Gastrocnemius medialis (tissue), 4 donors: Measurements from ENCODE around the gene VTI1A.

Source experiments
- CTCF ChIP-seq, 5 experiments: fragments of 450-650 bp in 3 of 5; fragments of 200-600 bp in 2 of 5; sonication (generic) in 2 of 5; IDR thresholded peaks in 4 of 5; conservative IDR thresholded peaks in 1 of 5; 1 replicate in 4 of 5; 2 replicates in 1 of 5; pipeline ENCODE4 v1.5.1; 2016 to 2019; ENCODE audit warnings: antibody characterized with exemption in 5 of 5, mild to moderate bottlenecking in 3 of 5, moderate library complexity in 3 of 5
- POLR2A ChIP-seq, 2 donors: fragments of 450-650 bp; IDR thresholded peaks; one replicate each; pipeline ENCODE4 v1.6.1; 2017; ENCODE audit warnings: antibody characterized with exemption in 2 of 2, mild to moderate bottlenecking in 2 of 2, moderate library complexity in 2 of 2

GRCh38 chr10:112538168-112538567 lies 91.2 kb downstream of the VTI1A start:
- no peak for TF ChIP-seq CTCF (IDR thresholded peaks at IDR 0.05 in 4 of 5, conservative IDR thresholded peaks at IDR 0.05 in 1 of 5)
- no peak for TF ChIP-seq POLR2A (IDR thresholded peaks at IDR 0.05)
